HL-60 (cell line): ENCODE results near the gene CELSR2.

Experiments
- CTCF ChIP-seq: IDR thresholded peaks from one replicate; pipeline ENCODE4 v1.5.1; 2011; ENCODE audit warnings: low read length, control low read depth, inconsistent platforms; ENCODE audit not compliant: insufficient read depth
- POLR2AphosphoS5 ChIP-seq: IDR thresholded peaks from 2 replicates; pipeline ENCODE4 v1.6.1; 2012; ENCODE audit warnings: low read depth
- REST ChIP-seq: IDR thresholded peaks from 2 replicates; pipeline ENCODE4 v1.6.1; 2012; ENCODE audit warnings: low read depth; ENCODE audit not compliant: insufficient replicate concordance

- TF ChIP-seq CTCF (no peak), REST (no peak), POLR2AphosphoS5 (no peak)
Observed at GRCh38 chr1:109252893-109253802, 3.8 kb downstream of the CELSR2 start.
